Adrenal gland (tissue), 5 donors: ENCODE measurements around the gene GOLGA6L1.

Source experiments
- POLR2A ChIP-seq, 2 donors: fragments of 450-650 bp; IDR thresholded peaks; one replicate each; pipeline ENCODE4 v1.6.1; 2017; ENCODE audit warnings: antibody characterized with exemption in 2 of 2, mild to moderate bottlenecking in 2 of 2, moderate library complexity in 1 of 2
- TF ChIP-seq, protein P1 (sequence below), 6 experiments: fragments of 450-650 bp in 4 of 6; fragments of 200-600 bp in 2 of 6; sonication (generic) in 1 of 6; IDR thresholded peaks; 1 replicate in 5 of 6; 2 replicates in 1 of 6; pipeline versions ENCODE4 v1.5.1 to v1.8.0; 2016 to 2021; ENCODE audit warnings: antibody characterized with exemption in 6 of 6, mild to moderate bottlenecking in 2 of 6, moderate library complexity in 1 of 6
- donor health status: DM: no; HTN: no; CAD: no.

DNA sequence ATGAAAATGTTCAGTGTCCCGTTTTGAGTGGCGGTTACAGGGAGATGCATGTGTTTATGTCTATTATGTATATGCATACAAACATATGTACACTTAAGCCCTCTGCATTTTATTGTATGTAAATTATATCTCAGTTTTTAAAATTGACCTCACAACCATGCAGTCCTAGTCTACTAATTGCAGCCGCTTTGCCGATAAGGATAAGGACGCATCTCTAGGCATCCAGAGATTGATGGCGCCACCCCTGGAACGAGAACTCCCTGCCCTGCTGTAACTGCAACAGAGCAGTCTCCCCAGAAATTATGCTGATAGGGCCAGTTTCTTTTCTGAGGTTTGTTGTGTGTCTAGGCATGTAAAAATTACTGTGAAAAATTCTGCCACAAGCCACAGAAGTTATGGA lies 56.9 kb downstream of the GOLGA6L1 start:
- TF ChIP-seq, protein P1, sequence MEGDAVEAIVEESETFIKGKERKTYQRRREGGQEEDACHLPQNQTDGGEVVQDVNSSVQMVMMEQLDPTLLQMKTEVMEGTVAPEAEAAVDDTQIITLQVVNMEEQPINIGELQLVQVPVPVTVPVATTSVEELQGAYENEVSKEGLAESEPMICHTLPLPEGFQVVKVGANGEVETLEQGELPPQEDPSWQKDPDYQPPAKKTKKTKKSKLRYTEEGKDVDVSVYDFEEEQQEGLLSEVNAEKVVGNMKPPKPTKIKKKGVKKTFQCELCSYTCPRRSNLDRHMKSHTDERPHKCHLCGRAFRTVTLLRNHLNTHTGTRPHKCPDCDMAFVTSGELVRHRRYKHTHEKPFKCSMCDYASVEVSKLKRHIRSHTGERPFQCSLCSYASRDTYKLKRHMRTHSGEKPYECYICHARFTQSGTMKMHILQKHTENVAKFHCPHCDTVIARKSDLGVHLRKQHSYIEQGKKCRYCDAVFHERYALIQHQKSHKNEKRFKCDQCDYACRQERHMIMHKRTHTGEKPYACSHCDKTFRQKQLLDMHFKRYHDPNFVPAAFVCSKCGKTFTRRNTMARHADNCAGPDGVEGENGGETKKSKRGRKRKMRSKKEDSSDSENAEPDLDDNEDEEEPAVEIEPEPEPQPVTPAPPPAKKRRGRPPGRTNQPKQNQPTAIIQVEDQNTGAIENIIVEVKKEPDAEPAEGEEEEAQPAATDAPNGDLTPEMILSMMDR (IDR thresholded peaks at IDR 0.05): no peak
- no peak for TF ChIP-seq POLR2A (IDR thresholded peaks at IDR 0.05)
